Measurements from ENCODE around the gene ECE1.

GRCh38 chr1:21302747-21303715 is 12.8 kb upstream of the ECE1 start:
- no peak for TF ChIP-seq CTCF (IDR thresholded peaks at IDR 0.05)
- TF ChIP-seq POLR2A (IDR thresholded peaks at IDR 0.05), result no peak
- TF ChIP-seq EP300 (IDR thresholded peaks at IDR 0.05; ENCODE audit: low read depth), result no peak
- no peak for TF ChIP-seq POLR2AphosphoS5 (IDR thresholded peaks at IDR 0.05)

Measured in transverse colon (tissue), 4 donors.